ENCODE data around the gene RAB10. TPM values are rescaled to one million over a fixed set of nuclear protein-coding genes. Genes with fewer than 3 reads are reported as not detected.

Gene RAB10
- total RNA-seq, 2 experiments from 2014 or later, result 13.5 to 13.8 TPM

GRCh38 chr2:26114151-26114550 is 80.3 kb downstream of the RAB10 start:
- no peak for DNase-seq
- Histone ChIP-seq H3K4me3 (ENCODE audit: low read length) (no peak overlapping the region), H3K9me3 (ENCODE audit: control insufficient read depth in 1 of 2, insufficient read depth in 1 of 2, low read length in 2 of 2) (no peaks in the 10 kb centered on the region), H3K27ac (ENCODE audit: low read depth in 1 of 2, low read length in 2 of 2) (no peak overlapping the region), H3K36me3 (ENCODE audit: insufficient read depth, low read length) (peaks cover 22% of the 10 kb centered on the region), H3K27me3 (ENCODE audit: control insufficient read depth in 1 of 2, insufficient read depth in 2 of 2, low read length in 2 of 2) (no peaks in the 10 kb centered on the region), H3K4me1 (ENCODE audit: insufficient read depth, low read length) (no peaks in the 10 kb centered on the region)
- Mint-ChIP-seq H3K4me3 (no peak overlapping the region), H3K4me1 (ENCODE audit: low read depth) (peaks cover 21% of the 10 kb centered on the region), H3K36me3 (ENCODE audit: low read depth) (peaks cover 44% of the 10 kb centered on the region), H3K27me3 (no peaks in the 10 kb centered on the region), H3K27ac (no peak overlapping the region), H3K9me3 (no peaks in the 10 kb centered on the region)
- intact Hi-C loops (cut with DNase I, micrococcal nuclease), result no loop called here
- POLR2A ChIA-PET, result no interaction called here
- TF ChIP-seq, protein P1, sequence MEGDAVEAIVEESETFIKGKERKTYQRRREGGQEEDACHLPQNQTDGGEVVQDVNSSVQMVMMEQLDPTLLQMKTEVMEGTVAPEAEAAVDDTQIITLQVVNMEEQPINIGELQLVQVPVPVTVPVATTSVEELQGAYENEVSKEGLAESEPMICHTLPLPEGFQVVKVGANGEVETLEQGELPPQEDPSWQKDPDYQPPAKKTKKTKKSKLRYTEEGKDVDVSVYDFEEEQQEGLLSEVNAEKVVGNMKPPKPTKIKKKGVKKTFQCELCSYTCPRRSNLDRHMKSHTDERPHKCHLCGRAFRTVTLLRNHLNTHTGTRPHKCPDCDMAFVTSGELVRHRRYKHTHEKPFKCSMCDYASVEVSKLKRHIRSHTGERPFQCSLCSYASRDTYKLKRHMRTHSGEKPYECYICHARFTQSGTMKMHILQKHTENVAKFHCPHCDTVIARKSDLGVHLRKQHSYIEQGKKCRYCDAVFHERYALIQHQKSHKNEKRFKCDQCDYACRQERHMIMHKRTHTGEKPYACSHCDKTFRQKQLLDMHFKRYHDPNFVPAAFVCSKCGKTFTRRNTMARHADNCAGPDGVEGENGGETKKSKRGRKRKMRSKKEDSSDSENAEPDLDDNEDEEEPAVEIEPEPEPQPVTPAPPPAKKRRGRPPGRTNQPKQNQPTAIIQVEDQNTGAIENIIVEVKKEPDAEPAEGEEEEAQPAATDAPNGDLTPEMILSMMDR (IDR thresholded peaks at IDR 0.05), result no peak
- ATAC-seq (ENCODE audit: poor library complexity), result no peak
- CTCF ChIA-PET, result no interaction called here

DNA sequence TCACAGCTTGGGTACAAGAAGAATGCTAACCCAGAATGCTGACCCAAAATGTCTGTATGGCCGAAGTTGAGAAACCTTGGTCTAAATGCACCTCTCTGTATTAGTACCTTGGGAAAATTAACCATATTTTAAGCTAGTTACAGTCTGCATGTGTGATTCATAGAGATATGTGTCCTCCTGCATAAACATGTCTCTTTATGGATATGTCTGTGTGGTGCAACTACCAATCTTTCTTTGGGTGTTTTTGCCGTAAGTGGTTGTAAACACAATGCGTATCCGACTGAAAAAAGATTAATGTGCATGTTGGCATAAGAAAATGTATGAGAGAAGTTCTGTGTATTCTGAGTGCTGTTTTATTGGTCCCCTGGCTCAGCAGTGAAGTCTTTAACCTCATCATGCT is 84.8 kb downstream of the RAB10 start:
- intact Hi-C loops (cut with DNase I, micrococcal nuclease), result no loop called here
- H3K36me3 ChIP-seq (ENCODE audit: insufficient read depth, low read length), result peaks cover 4% of the 10 kb centered on the region
- CTCF ChIA-PET, result no interaction called here
- Mint-ChIP-seq H3K27me3 (no peaks in the 10 kb centered on the region), H3K4me3 (no peak overlapping the region), H3K4me1 (ENCODE audit: low read depth) (peaks cover 29% of the 10 kb centered on the region), H3K27ac (peak overlapping the region; percentile 56), H3K36me3 (ENCODE audit: low read depth) (peaks cover 22% of the 10 kb centered on the region), H3K9me3 (no peaks in the 10 kb centered on the region)
- H3K4me3 ChIP-seq (ENCODE audit: low read length), result no peak overlapping the region
- ATAC-seq (ENCODE audit: poor library complexity) (no peak), DNase-seq (no peak)
- POLR2A ChIA-PET, result no interaction called here
- H3K4me1 ChIP-seq (ENCODE audit: insufficient read depth, low read length), result no peaks in the 10 kb centered on the region
- H3K9me3 ChIP-seq (ENCODE audit: control insufficient read depth in 1 of 2, insufficient read depth in 1 of 2, low read length in 2 of 2), result no peaks in the 10 kb centered on the region
- H3K27me3 ChIP-seq (ENCODE audit: control insufficient read depth in 1 of 2, insufficient read depth in 2 of 2, low read length in 2 of 2), result no peaks in the 10 kb centered on the region
- H3K27ac ChIP-seq (ENCODE audit: low read depth in 1 of 2, low read length in 2 of 2), result no peak overlapping the region
- TF ChIP-seq, protein P1 (IDR thresholded peaks at IDR 0.05), result no peak

DNA sequence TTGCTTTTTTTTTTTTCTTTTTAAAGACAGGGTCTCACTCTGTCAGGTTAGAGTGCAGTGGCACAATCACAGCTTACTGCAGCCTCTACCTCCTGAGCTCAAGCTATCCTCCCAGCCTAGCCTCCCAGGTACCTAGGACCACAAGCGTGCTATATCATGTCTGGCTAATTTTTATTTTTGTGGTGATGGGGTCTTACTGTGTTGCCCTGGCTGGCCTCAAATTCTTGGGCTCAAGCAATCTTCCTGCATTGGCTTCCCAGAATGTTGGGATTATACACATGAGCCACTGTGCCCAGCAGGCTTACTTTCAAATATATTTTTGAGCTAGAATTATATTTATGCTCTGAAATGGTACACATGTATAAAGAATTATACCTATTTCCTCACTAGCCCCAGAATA is 85.6 kb downstream of the RAB10 start:
- Histone ChIP-seq H3K9me3 (ENCODE audit: control insufficient read depth in 1 of 2, insufficient read depth in 1 of 2, low read length in 2 of 2) (no peaks in the 10 kb centered on the region), H3K27ac (ENCODE audit: low read depth in 1 of 2, low read length in 2 of 2) (no peak overlapping the region), H3K27me3 (ENCODE audit: control insufficient read depth in 1 of 2, insufficient read depth in 2 of 2, low read length in 2 of 2) (no peaks in the 10 kb centered on the region), H3K4me3 (ENCODE audit: low read length) (no peak overlapping the region), H3K4me1 (ENCODE audit: insufficient read depth, low read length) (no peaks in the 10 kb centered on the region), H3K36me3 (ENCODE audit: insufficient read depth, low read length) (peaks cover 4% of the 10 kb centered on the region)
- POLR2A ChIA-PET, result no interaction called here
- Mint-ChIP-seq H3K36me3 (ENCODE audit: low read depth) (peaks cover 19% of the 10 kb centered on the region), H3K27me3 (no peaks in the 10 kb centered on the region), H3K4me3 (no peak overlapping the region), H3K9me3 (no peaks in the 10 kb centered on the region), H3K27ac (no peak overlapping the region), H3K4me1 (ENCODE audit: low read depth) (peaks cover 27% of the 10 kb centered on the region)
- ATAC-seq (ENCODE audit: poor library complexity) (no peak), DNase-seq (no peak)
- CTCF ChIA-PET, result no interaction called here
- TF ChIP-seq, protein P1 (IDR thresholded peaks at IDR 0.05), result no peak
- intact Hi-C loops (cut with DNase I, micrococcal nuclease), result no loop called here
